HuH-7 (cell line): ENCODE data around the gene TEX52.
A peak's percentile ranks its signal among the peaks of the same experiment; 100 is the strongest.

Experiments
- DNase-seq: peaks from one replicate; pipeline ENCODE4 v3.0.0; 2011; ENCODE audit warnings: low spot score

The TEX52 gene

GRCh38 chr12:2829275-2829674 lies 27.6 kb downstream of the TEX52 start:
- no peak for DNase-seq

GRCh38 chr12:2826721-2827515 lies 29.9 kb downstream of the TEX52 start:
- DNase-seq: no peak

- DNase-seq: no peak
These were observed 30.8 kb downstream of the TEX52 start for GRCh38 chr12:2826036-2826435.

DNA sequence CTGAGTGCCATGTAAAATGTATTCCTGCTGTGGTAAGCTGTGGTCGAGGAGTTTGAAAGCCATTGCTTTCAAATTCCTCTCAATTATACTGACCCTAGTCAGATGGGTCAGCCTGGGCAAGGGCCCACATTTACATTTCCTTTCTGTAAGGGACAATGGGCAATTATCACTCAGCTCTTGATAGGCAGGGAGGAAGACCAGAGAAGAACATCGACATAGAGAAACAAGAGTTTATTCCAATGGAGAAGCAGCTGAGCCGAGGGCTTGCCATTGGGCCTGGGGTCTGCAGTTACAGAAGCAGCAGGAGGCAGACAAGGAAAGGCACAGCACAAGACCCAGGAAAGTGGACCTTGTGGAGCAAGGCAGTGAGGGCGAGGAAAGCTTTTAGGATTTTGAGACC lies 31.7 kb downstream of the TEX52 start:
- DNase-seq: no peak

- no peak for DNase-seq
These were observed 32.3 kb downstream of the TEX52 start for GRCh38 chr12:2824541-2824940.

DNA sequence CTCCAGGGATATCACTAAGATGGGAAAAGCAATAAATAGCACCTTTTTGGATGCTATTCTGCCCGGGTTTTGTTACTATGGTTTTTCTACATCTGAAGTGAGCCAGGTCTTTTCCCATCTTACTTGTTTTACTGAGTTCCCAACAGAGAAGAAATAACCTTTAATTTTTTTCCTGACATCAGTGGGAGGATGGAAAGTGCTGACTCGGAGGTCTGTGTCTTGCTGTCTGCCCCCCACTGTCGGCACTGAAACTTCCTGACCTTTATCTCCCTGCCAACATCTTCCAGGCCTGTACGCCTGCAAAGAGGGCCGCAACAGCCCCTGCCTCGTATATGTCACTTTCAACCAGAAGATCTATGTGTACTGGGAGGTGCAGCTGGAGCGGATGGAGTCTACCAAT lies 33.4 kb downstream of the TEX52 start:
- DNase-seq: no peak

GRCh38 chr12:2820432-2820831 lies 36.4 kb downstream of the TEX52 start:
- no peak for DNase-seq

DNA sequence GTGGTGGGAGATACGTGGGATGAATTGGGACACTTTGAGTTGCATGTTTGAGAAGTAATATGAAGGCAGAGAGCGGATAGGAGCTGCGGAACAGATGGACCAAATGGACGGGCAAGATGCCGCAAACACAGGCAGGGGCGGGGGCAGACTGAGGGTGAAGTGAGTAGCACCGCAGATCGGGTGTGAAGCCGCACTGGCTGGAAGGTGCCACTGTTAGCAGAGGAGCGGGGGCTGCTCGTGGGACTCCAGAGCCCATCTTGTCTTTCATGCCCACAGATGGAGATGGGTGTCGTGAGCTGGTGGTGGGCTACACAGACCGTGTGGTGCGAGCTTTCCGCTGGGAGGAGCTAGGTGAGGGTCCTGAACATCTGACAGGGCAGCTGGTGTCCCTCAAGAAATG lies 37.0 kb downstream of the TEX52 start:
- DNase-seq: no peak

- peak; percentile 72 for DNase-seq
These were observed 43.3 kb downstream of the TEX52 start for GRCh38 chr12:2813214-2814185.

DNA sequence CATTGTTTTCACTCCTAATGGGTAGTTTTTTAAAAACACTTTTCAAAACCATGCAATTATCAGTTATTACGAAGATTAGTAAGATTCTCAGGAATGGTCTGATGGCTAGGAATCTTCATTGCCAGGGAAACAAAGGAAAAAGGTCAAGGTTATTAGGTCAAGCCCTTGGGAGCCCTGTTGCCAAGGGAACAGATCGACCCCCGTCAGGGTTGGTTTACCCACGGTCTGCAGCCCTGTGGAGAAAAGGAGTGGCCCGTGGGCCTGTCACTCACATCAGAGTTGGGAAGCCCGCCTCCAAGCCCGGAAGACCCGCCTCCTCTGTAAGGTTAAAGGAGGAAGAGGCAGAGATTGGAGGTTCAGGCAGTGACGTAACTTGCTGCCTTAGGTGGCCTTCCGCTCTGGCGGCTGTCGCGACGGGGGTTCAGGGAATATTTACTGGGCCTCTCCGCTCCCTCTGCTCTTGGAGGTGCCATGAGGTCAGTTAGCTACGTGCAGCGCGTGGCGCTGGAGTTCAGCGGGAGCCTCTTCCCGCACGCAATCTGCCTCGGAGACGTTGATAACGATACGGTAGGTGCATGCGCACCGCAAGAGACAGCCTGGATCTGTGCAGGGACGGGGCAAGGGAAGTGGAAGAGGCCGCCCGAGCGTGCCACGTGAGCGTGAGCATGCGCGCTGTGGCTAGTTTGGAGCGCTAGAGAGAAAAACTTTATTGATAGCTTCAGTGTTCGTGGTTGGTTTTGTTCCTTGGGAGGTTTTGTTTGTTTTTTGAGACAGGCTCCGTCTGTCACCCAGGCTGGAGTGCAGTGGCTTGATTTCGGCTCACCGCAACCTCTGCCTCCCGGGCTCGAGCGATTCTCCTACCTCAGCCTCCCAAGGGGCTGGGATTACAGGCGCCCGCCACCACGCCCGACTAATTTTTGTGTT lies 44.3 kb downstream of the TEX52 start, which contains the start of gene ITFG2:
Gene ITFG2, plus strand, starts transcription at position 379 of the 924 bp plus-strand sequence. Its CDS starts 93 bp downstream, at position 472.
- DNase-seq: peak; percentile 87

- no peak for DNase-seq
These were observed 45.0 kb downstream of the TEX52 start for GRCh38 chr12:2811801-2812200.

- no peak for DNase-seq
These were observed 50.1 kb downstream of the TEX52 start for GRCh38 chr12:2806700-2807099.

DNA sequence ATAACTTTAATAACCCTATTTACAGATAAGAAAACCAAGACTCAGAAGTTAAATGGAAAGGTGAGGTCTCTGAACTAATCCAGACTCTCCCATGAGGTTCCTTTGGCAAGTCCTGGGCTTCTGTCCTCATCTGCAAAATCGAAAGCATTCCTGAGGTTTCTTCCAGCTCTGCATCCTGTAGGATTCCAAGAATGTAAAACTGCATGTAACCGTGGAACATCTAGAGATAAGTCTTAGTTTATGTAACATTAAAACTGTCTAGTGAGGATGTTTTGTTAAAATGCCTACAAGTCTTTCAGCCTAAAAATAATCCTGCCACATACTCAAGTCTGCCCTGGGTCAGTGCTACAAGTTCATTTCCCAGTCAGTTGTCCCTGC lies 51.7 kb downstream of the TEX52 start:
- no peak for DNase-seq

GRCh38 chr12:2804393-2805142 lies 52.3 kb downstream of the TEX52 start:
- DNase-seq: no peak

DNA sequence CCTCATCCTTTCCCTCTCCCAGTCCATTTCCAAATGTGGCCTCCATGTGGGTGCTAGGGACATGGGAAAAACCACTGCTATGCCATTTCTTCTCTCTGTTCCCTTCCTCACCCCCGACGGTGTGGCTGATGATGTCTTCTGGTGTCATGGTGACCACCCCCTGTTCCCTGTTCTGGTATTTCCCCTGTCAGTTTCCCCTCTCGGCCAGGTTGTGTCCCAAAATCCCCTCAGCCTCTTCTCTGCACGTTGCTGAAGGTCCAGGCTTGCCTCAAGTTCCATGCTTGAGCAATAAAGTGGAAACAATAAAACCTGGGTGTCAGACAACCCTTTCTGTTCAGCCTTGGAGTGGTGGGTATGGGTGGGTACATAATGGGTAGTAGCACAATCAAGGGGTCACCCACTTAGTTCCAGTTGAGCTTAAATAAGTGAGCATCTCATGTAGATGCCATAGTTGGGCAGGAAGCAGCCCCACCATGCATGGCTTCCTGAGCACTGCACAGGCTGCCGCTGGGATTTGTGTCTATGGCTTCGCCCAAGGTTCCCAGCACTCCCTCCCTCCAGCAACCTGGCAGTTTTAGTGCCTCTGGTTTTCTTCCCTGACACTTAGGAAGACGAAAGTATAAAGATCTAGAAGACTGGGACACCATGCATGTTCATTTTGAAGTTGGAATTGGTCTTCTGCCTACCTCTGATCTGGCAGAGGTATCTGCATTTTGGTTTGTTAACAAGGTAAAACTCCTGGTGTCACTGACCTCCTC lies 53.0 kb downstream of the TEX52 start:
- DNase-seq: no peak

DNA sequence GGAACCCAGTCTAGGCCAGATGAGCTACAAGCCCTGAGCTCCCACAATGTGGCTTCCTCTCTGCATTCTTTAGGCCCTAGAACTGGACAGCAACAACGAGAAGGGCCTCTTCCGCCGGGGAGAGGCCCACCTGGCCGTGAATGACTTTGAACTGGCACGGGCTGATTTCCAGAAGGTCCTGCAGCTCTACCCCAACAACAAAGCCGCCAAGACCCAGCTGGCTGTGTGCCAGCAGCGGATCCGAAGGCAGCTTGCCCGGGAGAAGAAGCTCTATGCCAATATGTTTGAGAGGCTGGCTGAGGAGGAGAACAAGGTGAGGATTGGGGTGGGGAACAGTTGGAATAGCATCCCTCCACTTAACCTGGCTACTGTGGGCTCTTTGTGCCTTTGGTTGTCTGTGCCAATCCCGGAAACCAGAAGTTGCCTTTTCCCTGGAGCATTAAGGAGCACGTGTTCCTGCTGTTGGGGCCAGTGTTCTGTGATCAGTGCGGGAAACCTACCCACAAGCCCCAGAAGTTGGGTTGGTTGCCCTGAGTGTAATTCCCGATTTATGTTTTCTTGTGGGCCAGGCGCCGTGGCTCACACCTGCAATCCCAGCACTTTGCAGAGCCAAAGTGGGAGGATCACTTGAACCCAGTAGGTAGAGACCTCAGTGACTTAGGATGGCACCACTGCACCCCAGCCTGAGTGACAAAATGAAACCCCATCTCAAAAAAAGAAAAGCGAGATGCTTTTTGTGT lies 55.6 kb downstream of the TEX52 start:
- no peak for DNase-seq

GRCh38 chr12:2800046-2800570 lies 56.7 kb downstream of the TEX52 start:
- no peak for DNase-seq
